ENCODE measurements around the gene FADD.

The FADD gene

GRCh38 chr11:70202920-70203750, at the start of gene FADD:
Gene FADD, plus strand, starts transcription at chr11:70203296. Its CDS starts 164 bp downstream, at chr11:70203460.
- peak; percentile 73 for DNase-seq

GRCh38 chr11:70155386-70155785, 47.7 kb upstream of the FADD start:
- DNase-seq = no peak

- no peak for DNase-seq
These were observed 46.6 kb upstream of the FADD start for GRCh38 chr11:70156291-70157037.

GRCh38 chr11:70158201-70158600, 44.9 kb upstream of the FADD start:
- no peak for DNase-seq

GRCh38 chr11:70158757-70159389, 44.2 kb upstream of the FADD start:
- no peak for DNase-seq

- no peak for DNase-seq
These were observed 43.2 kb upstream of the FADD start for GRCh38 chr11:70159627-70160570.

GRCh38 chr11:70161043-70161625, 42.0 kb upstream of the FADD start:
- DNase-seq = no peak

- DNase-seq = no peak
These were observed 38.4 kb upstream of the FADD start for GRCh38 chr11:70164705-70165104.

GRCh38 chr11:70167120-70167519, 36.0 kb upstream of the FADD start:
- no peak for DNase-seq

GRCh38 chr11:70167723-70168404, 35.2 kb upstream of the FADD start:
- no peak for DNase-seq

- no peak for DNase-seq
These were observed 34.7 kb upstream of the FADD start for GRCh38 chr11:70168405-70168754.

GRCh38 chr11:70169127-70169526, 34.0 kb upstream of the FADD start:
- DNase-seq = no peak

- DNase-seq = no peak
These were observed 33.5 kb upstream of the FADD start for GRCh38 chr11:70169632-70170031.

- no peak for DNase-seq
These were observed 32.4 kb upstream of the FADD start for GRCh38 chr11:70170596-70171210.

- no peak for DNase-seq
These were observed 30.1 kb upstream of the FADD start for GRCh38 chr11:70173018-70173417.

- DNase-seq = no peak
These were observed 28.4 kb upstream of the FADD start for GRCh38 chr11:70174547-70175235.

GRCh38 chr11:70175236-70175698, 27.8 kb upstream of the FADD start:
- DNase-seq = no peak

- no peak for DNase-seq
These were observed 26.0 kb upstream of the FADD start for GRCh38 chr11:70176940-70177689.

- no peak for DNase-seq
These were observed 22.2 kb upstream of the FADD start for GRCh38 chr11:70180906-70181305.

- no peak for DNase-seq
These were observed 20.8 kb upstream of the FADD start for GRCh38 chr11:70182266-70182665.
